Karpas-422 (cell line): ENCODE measurements around the gene TACR1. TPM values are rescaled to one million over a fixed set of nuclear protein-coding genes. Genes with fewer than 3 reads are reported as not detected.

Source experiments
- DNase-seq: peaks from one replicate; pipeline ENCODE4 v3.0.0-alpha.2; 2015
- H2AFZ ChIP-seq: fragments of 200-600 bp; sonication (generic); 2 replicates; pipeline ENCODE4 v1.6.1; 2014; ENCODE audit warnings: antibody characterized with exemption, low read length, mixed read lengths
- H3K27ac ChIP-seq: fragments of 200-600 bp; sonication (generic); 2 replicates; pipeline ENCODE4 v1.5.1; 2014; ENCODE audit warnings: mild to moderate bottlenecking, low read length, moderate library complexity
- H3K27me3 ChIP-seq: fragments of 200-600 bp; sonication (generic); 2 replicates; pipeline ENCODE4 v1.6.1; 2014; ENCODE audit warnings: low read length, mixed read lengths
- H3K36me3 ChIP-seq: fragments of 200-600 bp; sonication (generic); 2 replicates; pipeline ENCODE4 v1.6.1; 2014; ENCODE audit warnings: low read length, mixed read lengths; ENCODE audit not compliant: insufficient read depth
- H3K4me1 ChIP-seq: fragments of 200-600 bp; sonication (generic); 2 replicates; pipeline ENCODE4 v1.6.1; 2014; ENCODE audit warnings: mild to moderate bottlenecking, low read length, mixed read lengths
- H3K4me2 ChIP-seq: fragments of 200-600 bp; sonication (generic); 2 replicates; pipeline ENCODE4 v1.6.1; 2014; ENCODE audit warnings: low read length, low read depth, mild to moderate bottlenecking; ENCODE audit not compliant: poor library complexity, severe bottlenecking
- H3K4me3 ChIP-seq: fragments of 200-600 bp; sonication (generic); 2 replicates; pipeline ENCODE4 v1.5.1; 2014; ENCODE audit warnings: mild to moderate bottlenecking, antibody characterized with exemption, low read length, mixed read lengths
- H3K79me2 ChIP-seq: fragments of 200-600 bp; sonication (generic); 2 replicates; pipeline ENCODE4 v1.6.1; 2014; ENCODE audit warnings: mild to moderate bottlenecking, low read length, mixed read lengths
- H3K9ac ChIP-seq: fragments of 200-600 bp; sonication (generic); 2 replicates; pipeline ENCODE4 v1.6.0; 2014; ENCODE audit warnings: low read length
- H3K9me2 ChIP-seq: fragments of 200-600 bp; sonication (generic), shearing (Covaris generic); replicated peaks from 2 replicates; pipeline ENCODE4 v1.6.0; 2014; ENCODE audit warnings: mild to moderate bottlenecking, low read length, moderate library complexity; ENCODE audit not compliant: insufficient read depth
- H3K9me3 ChIP-seq: fragments of 300-700, 200-600 bp; sonication (generic); 2 replicates; pipeline ENCODE4 v1.6.1; 2014; ENCODE audit warnings: low read length, mixed read lengths
- H4K20me1 ChIP-seq: fragments of 200-600 bp; sonication (generic); 2 replicates; pipeline ENCODE4 v1.6.1; 2014; ENCODE audit warnings: mild to moderate bottlenecking, antibody characterized with exemption, low read length, low read depth; ENCODE audit not compliant: insufficient read depth
- small RNA-seq: library from RNA; depleted of rRNA; stranded (forward); fragments of <200 nt; gene quantifications from one replicate; pipeline ENCODE3, GENCODE V24; 2014
- total RNA-seq: library from RNA; depleted of rRNA; stranded (reverse); fragments of >200 nt; shearing (Covaris generic); gene quantifications from 2 replicates; pipeline ENCODE4 v1.2.3, GENCODE V29; 2014; ENCODE audit warnings: low replicate concordance; rRNA removed

Gene TACR1
- total RNA-seq, 1 experiment from 2014 or later = not detected

DNA sequence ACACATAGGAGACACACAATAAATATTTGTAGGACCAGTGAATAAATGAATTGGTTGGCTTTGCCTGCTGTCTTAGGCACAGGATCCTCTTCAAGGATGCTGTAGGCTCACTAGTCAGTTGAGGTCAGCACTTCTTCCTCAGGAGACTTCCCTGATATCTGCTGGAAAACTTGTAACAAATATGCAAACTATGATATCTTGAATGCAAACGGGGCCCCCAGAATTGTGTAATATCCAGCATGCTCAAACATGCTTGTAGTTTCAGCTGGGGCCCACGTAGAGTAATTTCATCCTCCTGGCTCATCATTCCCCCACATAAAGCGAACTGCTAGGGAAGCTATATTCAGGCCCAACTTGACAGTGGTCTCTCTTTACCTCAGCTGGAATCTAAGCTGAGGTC lies 197.3 kb downstream of the TACR1 start:
- H3K9ac ChIP-seq = no peak overlapping the region
- no peak overlapping the region for H3K27ac ChIP-seq
- no peaks in the 10 kb centered on the region for H4K20me1 ChIP-seq
- H2AFZ ChIP-seq = no peak overlapping the region
- H3K4me2 ChIP-seq = no peak overlapping the region
- no peak overlapping the region for H3K4me3 ChIP-seq
- H3K79me2 ChIP-seq = no peaks in the 10 kb centered on the region
- H3K36me3 ChIP-seq = no peaks in the 10 kb centered on the region
- no peak for DNase-seq
- H3K4me1 ChIP-seq = no peaks in the 10 kb centered on the region
- no peaks in the 10 kb centered on the region for H3K9me2 ChIP-seq
- no peaks in the 10 kb centered on the region for H3K9me3 ChIP-seq
- no peaks in the 10 kb centered on the region for H3K27me3 ChIP-seq

DNA sequence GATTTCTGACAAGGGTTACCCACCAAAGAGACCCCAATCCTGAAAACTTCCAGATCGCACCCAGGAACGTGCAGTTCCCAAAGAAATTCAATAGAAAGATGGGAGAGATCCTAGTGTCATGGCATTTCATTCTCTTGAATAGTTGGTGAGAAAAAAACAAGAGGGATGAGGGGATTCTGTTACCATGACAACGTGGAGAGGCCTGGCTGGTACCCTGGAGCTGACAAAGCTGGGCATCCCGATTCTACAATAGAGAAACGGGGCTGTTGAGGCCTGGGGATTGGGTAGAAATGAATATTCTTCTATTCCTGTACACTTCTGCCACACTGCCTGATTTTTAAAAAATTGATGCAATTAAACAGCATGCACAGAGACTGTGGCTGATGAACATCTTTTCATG lies 199.9 kb downstream of the TACR1 start:
- Histone ChIP-seq H3K27me3 (no peaks in the 10 kb centered on the region), H3K4me3 (no peak overlapping the region), H2AFZ (no peak overlapping the region)

More for the DNA sequence above, 199.9 kb downstream of the TACR1 start:
- no peak for DNase-seq
- no peaks in the 10 kb centered on the region for H3K9me3 ChIP-seq
- H4K20me1 ChIP-seq = no peaks in the 10 kb centered on the region; the same call in 1 of the 2 replicates
- H3K4me1 ChIP-seq = no peaks in the 10 kb centered on the region
- H3K27ac ChIP-seq = no peak overlapping the region
- no peak overlapping the region for H3K9ac ChIP-seq
- H3K36me3 ChIP-seq = no peaks in the 10 kb centered on the region
- H3K79me2 ChIP-seq = no peaks in the 10 kb centered on the region
- no peak overlapping the region for H3K4me2 ChIP-seq
- no peaks in the 10 kb centered on the region for H3K9me2 ChIP-seq

Small RNA genes lying within 50 kb of the gene (small RNA-seq; reads per million reads assigned to genes)
- 0.12 reads per million for gene MIR5000

Other genes starting within 250 kb of the TACR1 start
- 72.9 and 77.6 TPM in 2 replicates for gene POLE4, start 240.9 kb downstream of the TACR1 start, total RNA-seq